NT2/D1 (cell line): ENCODE results near the gene APOL2.

Experiments
- DNase-seq: peaks from one replicate; pipeline ENCODE4 v3.0.0-alpha.2; 2011; ENCODE audit warnings: low read depth, low spot score
- H3K27me3 ChIP-seq: 2 replicates; pipeline ENCODE4 v1.6.0; 2011; ENCODE audit warnings: mild to moderate bottlenecking; ENCODE audit not compliant: insufficient read length, insufficient read depth
- H3K36me3 ChIP-seq: 2 replicates; pipeline ENCODE4 v1.6.1; 2011; ENCODE audit warnings: mild to moderate bottlenecking, low read length, mixed read lengths; ENCODE audit not compliant: insufficient read depth, insufficient read length
- H3K4me1 ChIP-seq: 2 replicates; pipeline ENCODE4 v1.5.1; 2011; ENCODE audit not compliant: insufficient read depth, insufficient read length
- H3K4me3 ChIP-seq: 2 replicates; pipeline ENCODE4 v1.5.1; 2011; ENCODE audit warnings: low read depth; ENCODE audit not compliant: insufficient read length
- H3K9ac ChIP-seq: 2 replicates; pipeline ENCODE4 v1.6.0; 2011; ENCODE audit warnings: low read depth; ENCODE audit not compliant: insufficient read length
- H3K9me3 ChIP-seq: 2 replicates; pipeline ENCODE4 v1.5.1; 2011; ENCODE audit warnings: mild to moderate bottlenecking, low read length; ENCODE audit not compliant: insufficient read depth
- SUZ12 ChIP-seq: IDR thresholded peaks from 2 replicates; pipeline ENCODE4 v1.6.1; 2011; ENCODE audit not compliant: insufficient read length, insufficient read depth; ENCODE audit errors: extremely low read depth
- YY1 ChIP-seq: IDR thresholded peaks from 2 replicates; pipeline ENCODE4 v1.6.1; 2011; ENCODE audit not compliant: insufficient read length, insufficient read depth
- ZNF274 ChIP-seq: IDR thresholded peaks from 2 replicates; pipeline ENCODE4 v1.6.1; 2011; ENCODE audit warnings: mild to moderate bottlenecking, low read depth, low read length

APOL2 gene

GRCh38 chr22:36227806-36228205, 11.5 kb downstream of the APOL2 start:
- Histone ChIP-seq H3K36me3 (peaks cover 28% of the 10 kb centered on the region), H3K4me1 (no peaks in the 10 kb centered on the region), H3K9ac (no peak overlapping the region), H3K27me3 (no peaks in the 10 kb centered on the region), H3K9me3 (no peaks in the 10 kb centered on the region), H3K4me3 (no peak overlapping the region)
- no peak for TF ChIP-seq YY1
- TF ChIP-seq SUZ12, result no peak
- no peak for TF ChIP-seq ZNF274
- no peak for DNase-seq

- Histone ChIP-seq H3K4me3 (no peak overlapping the region), H3K4me1 (no peaks in the 10 kb centered on the region), H3K9ac (no peak overlapping the region), H3K27me3 (no peaks in the 10 kb centered on the region), H3K36me3 (peaks cover 27% of the 10 kb centered on the region), H3K9me3 (no peaks in the 10 kb centered on the region)
- TF ChIP-seq ZNF274 (no peak), SUZ12 (no peak)
- no peak for DNase-seq
Measured at GRCh38 chr22:36227396-36227795, 11.9 kb downstream of the APOL2 start.

- DNase-seq, result no peak
- peaks cover 17% of the 10 kb centered on the region for H3K36me3 ChIP-seq
- no peak overlapping the region for H3K4me3 ChIP-seq
- no peaks in the 10 kb centered on the region for H3K4me1 ChIP-seq
- H3K27me3 ChIP-seq, result no peaks in the 10 kb centered on the region
- TF ChIP-seq YY1, result no peak
- no peak for TF ChIP-seq SUZ12
- TF ChIP-seq ZNF274, result no peak
- no peaks in the 10 kb centered on the region for H3K9me3 ChIP-seq
- no peak overlapping the region for H3K9ac ChIP-seq
Measured at GRCh38 chr22:36226189-36226588, 13.1 kb downstream of the APOL2 start.

GRCh38 chr22:36225333-36225922, 13.9 kb downstream of the APOL2 start:
- H3K36me3 ChIP-seq, result peaks cover 17% of the 10 kb centered on the region
- no peak for DNase-seq
- H3K27me3 ChIP-seq, result no peaks in the 10 kb centered on the region
- no peak overlapping the region for H3K4me3 ChIP-seq
- H3K9me3 ChIP-seq, result no peaks in the 10 kb centered on the region
- TF ChIP-seq ZNF274 (no peak), SUZ12 (no peak), YY1 (no peak)
- H3K4me1 ChIP-seq, result no peaks in the 10 kb centered on the region
- no peak overlapping the region for H3K9ac ChIP-seq

- no peaks in the 10 kb centered on the region for H3K27me3 ChIP-seq
- H3K9ac ChIP-seq, result no peak overlapping the region
- H3K4me1 ChIP-seq, result no peaks in the 10 kb centered on the region
- peaks cover 14% of the 10 kb centered on the region for H3K36me3 ChIP-seq
- no peak for DNase-seq
- H3K9me3 ChIP-seq, result no peaks in the 10 kb centered on the region
- no peak overlapping the region for H3K4me3 ChIP-seq
- TF ChIP-seq SUZ12 (no peak), ZNF274 (no peak), YY1 (no peak)
Measured at GRCh38 chr22:36224245-36224644, 15.1 kb downstream of the APOL2 start.

- Histone ChIP-seq H3K27me3 (no peaks in the 10 kb centered on the region), H3K9me3 (no peaks in the 10 kb centered on the region), H3K4me1 (no peaks in the 10 kb centered on the region), H3K36me3 (peaks cover 9% of the 10 kb centered on the region), H3K4me3 (no peak overlapping the region), H3K9ac (no peak overlapping the region)
- TF ChIP-seq ZNF274 (no peak), YY1 (no peak), SUZ12 (no peak)
- no peak for DNase-seq
Measured at GRCh38 chr22:36223504-36223903, 15.8 kb downstream of the APOL2 start.

- no peak for DNase-seq
- Histone ChIP-seq H3K4me3 (no peak overlapping the region), H3K9me3 (no peaks in the 10 kb centered on the region), H3K4me1 (no peaks in the 10 kb centered on the region), H3K36me3 (peaks cover 7% of the 10 kb centered on the region), H3K27me3 (no peaks in the 10 kb centered on the region), H3K9ac (no peak overlapping the region)
- TF ChIP-seq YY1 (no peak), SUZ12 (no peak), ZNF274 (no peak)
Measured at GRCh38 chr22:36222887-36223450, 16.4 kb downstream of the APOL2 start.
